NCI-H2081 (cell line): ENCODE results near the gene IMPA2.
"Not testable (repeated sequence)": the region's sequence is repeated elsewhere in the genome, so short reads cannot be mapped to it uniquely, and the experiment has no call there.

Source experiments
- DNase-seq, 2 experiments: peaks; one replicate each; lab custom pipeline; 2025; lab: John Stamatoyannopoulos, UW

The IMPA2 gene

DNA sequence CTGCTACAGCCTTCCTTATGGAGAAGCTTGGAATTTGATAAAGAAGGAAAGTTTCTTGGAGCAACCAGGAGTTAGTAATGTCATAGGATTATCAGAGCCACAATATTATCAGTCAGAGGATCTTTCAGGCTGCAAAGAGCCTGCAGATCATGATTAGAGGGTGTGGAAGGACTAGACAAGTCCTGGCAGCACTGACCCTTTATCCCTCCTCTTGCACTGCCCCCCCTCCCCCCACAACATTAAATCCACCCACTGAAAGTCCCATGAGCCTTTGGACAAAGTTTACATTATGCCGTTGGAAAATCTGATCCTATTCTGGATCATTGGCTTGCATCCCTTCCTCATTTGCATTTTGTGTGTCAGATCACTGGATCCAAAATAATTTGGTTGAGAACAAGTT lies 18.7 kb upstream of the IMPA2 start:
- no peak for DNase-seq

DNA sequence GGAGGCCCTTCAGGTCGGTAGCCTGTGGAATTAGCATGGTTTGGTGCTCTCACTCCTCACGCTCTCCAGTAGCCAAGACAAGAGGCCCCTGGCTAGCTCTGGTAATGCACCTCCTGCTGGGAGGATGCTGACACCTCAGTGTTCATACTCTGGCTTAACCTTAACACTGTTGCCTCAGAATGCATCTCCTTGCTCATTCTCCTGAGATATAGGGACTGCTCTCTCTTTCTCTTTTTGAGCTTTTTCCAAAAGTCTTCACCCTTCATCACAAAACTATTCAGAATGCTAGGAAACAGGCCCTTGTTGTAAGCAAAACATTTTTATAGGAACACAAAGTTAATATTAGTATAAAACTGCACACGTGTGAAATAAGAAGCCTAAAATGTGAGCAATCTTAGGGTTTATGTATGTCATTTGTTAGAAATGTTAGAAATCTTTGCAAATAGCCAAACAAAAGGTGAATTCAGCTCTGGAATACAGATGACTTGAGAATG lies 17.3 kb upstream of the IMPA2 start:
- no peak for DNase-seq

DNA sequence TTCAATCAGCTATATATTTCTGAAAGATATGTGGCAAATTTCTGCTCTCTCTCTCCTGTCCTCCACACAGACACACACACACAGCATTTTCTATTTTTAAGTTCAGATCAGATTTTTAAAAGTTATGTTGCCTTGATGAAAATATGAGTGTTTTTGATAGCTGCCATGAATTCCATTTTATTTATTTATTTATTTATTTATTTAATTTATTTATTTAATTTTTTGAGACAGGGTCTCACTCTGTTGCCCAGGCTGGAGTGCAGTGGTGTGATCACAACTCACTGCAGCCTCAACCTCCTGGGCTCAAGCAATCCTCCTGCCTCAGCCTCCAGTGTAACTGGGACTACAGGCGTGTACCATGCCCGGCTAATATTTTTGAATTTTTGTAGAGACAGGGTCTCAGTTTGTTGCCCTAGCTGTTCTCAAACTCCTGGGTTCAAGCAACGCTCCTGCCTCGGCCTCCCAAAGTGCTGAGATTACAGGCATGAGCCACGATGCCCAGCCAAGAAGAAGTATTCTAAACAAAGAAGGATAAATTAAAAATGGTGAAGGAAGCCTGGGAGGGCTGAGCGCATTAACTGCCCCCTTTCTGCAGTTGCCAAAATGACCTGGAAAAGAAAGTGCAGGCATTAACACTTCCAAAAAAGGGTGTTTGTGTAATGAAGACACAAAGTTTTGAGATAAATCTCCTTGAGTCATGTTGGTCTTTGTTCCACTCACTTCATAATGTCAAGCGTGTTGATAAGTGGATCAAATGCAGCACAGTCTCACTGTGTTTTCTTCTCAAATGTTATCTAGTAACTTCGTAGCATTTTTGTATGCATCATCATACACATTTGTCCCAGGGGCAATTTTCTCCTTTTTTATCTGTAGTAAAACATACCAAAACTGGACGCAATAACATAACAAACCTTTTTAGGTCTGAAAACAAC lies 11.1 kb upstream of the IMPA2 start:
- no peak for DNase-seq

DNA sequence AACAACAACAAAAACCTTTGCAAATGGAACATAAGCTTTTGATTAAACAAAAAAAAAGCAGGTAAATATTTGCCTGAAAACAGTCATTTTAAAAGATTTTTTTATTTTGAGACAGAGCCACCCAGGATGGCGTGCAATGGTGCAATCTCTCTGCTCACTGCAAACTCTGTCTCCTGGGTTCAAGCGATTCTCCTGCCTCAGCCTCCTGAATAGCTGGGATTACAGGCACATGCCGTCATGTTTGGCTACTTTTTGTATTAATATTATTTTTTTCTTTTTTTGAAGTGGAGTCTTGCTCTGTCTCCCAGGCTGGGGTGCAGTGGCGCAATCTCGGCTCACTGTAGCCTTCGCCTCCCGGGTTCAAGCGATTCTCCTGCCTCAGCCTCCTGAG lies 10.5 kb upstream of the IMPA2 start:
- not testable (repeated sequence) for DNase-seq

DNA sequence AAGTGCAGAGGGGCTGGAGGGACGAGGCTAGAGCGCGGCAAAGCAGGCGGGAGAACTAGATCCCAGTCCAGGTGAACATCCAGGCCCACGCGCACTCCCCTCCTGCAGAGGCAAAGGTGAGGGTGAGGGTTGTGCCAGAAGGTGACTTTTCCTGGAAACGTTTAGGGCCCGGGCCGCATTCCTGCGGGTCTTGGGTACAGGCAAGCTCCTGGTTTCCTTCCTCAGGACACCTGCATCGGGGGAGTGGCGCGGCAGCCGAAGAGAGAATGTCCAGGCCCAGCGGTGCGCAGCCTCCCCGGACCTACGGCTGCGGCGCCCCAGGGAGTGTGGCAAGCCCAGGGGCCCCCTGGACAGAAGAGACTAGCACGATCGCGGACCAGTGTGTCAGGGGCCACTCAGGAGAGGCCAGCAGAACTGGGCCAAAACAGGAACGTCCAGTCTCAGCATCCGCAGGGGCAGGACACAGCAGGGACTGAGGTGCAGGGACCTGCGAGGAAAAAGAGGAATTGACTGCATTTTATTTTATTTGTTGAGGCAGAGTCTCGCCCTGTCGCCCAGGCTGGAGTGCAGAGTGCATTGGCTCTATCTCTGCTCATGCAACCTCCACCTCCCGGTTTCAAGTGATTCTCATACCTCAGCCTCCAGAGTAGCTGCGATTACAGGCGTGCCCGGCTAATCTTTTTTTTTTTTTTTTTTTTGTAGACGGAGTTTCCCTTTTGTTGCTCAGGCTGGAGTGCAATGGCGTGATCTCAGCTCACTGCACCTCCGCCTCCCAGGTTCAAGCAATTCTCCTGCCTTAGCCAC lies 8.7 kb upstream of the IMPA2 start:
- no peak for DNase-seq

DNA sequence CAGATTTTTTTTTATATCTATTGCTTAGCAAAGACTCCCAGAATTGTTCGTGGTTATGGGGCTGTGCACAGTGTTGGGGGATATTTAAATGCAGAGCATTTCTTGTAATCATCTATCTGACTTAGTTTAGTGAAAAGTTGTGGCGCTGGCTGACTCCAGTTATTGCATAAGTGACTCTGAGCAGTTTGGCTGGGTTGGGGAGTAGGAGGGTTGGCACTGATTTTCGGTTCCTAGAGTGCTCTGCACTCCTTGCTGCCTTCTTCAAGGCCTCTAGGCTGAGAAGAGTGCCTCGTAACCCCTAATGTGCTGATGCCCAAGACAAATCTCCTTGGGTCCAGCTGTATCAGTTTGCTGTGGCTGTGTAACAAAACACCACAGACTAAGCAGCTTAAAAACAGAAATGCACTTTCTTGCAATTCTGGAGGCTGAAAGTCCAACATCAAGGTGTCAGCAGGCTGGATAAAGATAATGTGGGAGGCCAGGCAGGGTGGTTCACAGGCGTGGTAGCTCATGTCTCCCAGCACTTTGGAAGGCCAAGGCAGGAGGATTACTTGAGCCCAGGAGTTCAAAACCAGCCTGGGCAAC lies 6.5 kb upstream of the IMPA2 start:
- no peak for DNase-seq

DNA sequence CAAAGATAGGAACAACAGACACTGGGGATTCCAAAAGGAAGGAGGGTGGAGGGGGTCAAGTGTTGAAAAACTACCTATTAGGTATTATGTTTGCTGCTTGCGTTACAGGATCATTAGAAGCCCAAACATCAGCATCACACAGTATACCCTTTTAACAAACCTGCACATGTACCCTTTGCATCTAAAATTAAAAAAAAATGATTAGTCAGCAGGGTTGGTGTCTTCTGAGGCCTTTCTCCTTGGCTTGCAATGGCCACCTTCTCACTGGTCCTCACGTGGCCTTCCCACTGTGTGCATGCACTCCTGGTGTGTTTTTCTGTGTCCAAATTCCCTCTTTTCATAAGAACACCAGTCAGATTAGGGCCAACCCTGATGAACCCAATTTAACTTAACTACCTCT lies 5.6 kb upstream of the IMPA2 start:
- no peak for DNase-seq

DNA sequence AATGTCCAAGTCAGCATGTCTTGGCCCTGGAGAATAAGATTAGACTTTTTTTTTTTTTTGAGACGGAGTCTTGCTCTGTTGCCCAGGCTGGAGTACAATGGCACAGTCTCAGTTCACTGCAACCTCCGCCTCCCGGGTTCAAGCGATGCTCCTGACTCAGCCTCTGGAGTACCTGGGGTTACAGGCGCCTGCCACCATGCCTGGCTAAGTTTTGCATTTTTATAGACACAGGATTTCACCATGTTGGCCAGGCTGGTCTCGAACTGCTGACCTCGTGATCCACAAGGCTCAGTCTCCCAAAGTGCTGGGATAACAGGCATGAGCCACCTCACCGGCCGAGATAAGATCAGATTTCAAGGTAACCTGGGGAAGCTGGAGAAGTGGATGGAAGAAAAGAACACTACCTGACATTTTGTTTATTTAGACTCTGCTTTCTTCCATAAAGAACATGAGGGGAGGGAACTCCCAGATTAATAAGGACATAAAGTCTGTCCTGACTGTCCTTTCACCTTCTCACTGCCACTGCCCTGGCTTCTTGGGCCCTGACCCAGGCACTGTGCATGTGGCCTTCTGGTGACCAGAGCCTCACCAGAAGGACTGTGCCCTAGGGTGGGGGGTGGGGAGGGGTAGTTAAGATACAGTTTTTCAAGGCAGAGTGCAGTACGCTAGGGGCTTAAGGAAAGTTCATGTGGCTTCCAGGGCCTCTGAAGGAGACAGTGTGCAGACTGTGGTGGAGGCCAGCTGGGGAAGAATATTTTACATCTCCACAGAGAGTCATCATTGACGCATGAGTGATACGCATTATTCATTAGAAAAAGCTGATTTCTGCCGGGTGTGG lies 4.8 kb upstream of the IMPA2 start:
- no peak for DNase-seq

DNA sequence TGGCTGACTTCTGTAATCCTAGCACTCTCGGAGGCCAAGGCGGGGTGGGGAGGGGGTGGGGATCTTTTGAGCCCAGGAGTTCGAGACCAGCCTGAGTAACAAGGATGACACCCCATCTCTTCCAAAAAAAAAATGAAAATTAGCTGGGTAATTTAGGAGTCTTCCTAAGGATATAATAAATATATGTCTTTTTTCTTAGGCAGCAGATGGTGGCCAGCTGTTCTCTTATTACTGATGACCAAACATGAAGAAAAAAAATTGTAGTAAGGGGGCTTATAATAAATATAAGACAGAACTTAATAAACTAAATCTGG lies 4.2 kb upstream of the IMPA2 start:
- DNase-seq: no peak

DNA sequence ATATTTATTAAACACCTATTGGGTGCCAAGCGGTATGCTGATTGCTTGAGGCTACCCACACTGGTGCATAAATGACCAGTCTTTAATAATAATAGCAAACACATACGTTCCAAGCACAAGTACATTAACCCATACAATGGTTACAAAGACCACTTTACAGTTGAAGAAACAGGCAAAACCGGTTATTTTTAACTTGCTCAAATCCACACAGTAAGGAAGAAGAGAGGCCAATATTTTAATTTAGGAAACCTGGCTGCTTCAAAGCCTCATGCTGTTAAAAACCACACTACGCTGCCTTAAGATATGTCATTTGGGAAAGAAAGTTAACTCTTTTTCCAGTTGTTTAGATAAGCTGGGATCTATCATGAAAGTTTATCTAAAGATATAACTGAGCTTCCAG lies 2.4 kb upstream of the IMPA2 start:
- no peak for DNase-seq

DNA sequence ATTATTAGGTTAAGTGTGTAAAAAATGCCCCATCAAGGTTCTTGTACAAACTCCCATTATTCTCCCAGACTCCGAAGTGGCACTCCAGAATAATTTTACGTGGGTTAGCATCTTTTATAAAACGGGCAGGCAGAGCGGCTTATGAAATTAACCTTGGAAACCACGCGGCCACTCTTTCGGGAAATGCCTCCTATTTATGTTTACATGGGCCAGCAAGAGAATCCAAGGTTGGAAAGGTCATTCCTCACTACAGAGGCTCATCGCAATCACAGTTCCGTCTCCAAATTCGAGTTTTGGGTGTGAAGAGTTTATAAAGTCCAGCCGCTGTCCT lies 1.2 kb upstream of the IMPA2 start:
- no peak for DNase-seq

DNA sequence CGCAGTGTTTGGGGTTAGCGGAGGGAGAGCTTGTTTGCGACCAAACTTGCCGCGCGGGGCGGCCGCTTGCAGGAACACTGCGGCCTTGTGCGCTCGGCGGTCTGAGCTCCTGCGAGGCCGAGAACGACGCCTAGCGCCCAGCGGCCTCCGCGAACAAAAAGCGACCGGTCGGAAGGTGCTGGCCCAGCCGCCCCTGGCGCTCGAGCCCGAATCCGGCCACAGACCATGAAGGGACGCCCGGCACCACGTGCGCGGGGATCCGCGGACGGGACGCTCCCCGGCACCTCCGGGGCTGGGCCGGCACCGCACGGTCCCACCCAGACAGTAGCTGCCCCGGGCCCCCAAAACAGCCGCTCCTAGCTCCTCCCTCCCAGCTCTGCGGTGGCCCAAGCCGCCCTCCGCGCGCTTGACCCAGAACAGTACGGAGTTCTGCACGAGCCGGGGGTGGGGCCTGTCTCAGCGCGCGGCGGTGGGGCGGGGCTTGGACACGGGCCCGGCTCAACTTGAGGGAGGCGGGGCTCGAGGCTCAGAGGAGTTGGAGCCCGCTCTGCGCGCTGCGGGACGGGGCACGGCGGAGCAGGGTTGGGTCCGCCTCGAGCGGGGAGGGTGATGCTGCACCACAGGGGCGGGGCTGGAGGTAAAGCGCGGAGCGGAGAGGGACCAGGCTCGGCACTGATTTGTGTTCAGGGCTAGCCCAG lies 664 bp upstream of the IMPA2 start:
- no peak for DNase-seq

DNA sequence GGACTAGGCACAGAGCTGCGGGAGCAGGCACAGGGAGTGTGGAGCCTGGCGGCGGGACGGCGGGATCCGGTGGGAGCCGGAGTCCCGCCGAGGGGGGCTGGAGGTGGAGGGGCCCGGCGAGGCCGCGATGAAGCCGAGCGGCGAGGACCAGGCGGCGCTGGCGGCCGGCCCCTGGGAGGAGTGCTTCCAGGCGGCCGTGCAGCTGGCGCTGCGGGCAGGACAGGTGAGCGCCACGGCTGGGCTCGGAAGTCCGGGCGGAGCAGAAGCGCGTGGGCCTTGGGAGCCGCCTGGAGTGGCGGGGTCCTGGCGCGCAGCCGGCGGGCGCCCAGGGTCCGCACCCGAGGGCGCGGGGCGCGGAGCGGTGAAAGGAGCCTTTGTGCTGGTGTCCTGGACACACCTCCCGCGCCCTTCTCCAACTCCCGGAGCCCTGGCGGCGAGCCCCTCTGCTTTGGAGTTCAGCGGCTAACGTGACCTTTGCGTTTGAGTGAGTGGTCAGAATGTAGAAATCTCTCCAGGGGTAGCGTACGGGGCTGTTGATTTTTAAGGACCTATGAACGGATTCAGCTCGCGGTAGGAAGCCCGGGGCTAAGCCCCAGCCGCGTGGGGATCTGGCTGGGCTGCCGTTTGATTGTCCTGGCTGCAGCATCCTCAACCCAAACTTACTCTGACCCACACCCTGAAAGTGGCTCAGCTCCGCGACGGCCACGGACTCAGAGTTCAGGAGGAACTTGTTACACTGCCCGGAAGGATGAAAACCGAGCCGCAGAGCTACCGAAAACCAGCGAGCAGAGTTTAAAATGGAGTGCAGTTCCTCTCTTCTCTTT lies 448 bp downstream of the IMPA2 start:
- DNase-seq: peak in 1 of 2 experiments; percentile 58

DNA sequence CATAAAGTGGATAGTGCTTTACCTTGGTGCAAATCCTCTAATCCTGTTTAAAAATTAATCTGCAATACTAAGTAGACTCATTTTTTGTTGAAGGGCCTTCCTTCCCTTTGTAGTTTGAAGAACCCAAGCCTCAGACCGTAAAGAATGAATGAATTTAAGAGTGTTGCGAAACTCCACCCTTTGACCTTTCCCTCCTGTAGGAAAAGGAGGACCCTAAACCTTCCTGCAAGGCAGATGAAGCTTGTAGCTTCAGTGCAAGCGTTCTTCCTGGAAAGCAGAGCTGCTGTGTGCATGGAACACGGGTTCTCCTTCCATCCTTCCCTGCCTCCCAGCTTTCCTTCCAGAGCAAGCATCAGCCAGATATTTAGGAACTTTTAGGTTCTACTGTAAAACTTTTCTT lies 1.7 kb downstream of the IMPA2 start:
- no peak for DNase-seq

DNA sequence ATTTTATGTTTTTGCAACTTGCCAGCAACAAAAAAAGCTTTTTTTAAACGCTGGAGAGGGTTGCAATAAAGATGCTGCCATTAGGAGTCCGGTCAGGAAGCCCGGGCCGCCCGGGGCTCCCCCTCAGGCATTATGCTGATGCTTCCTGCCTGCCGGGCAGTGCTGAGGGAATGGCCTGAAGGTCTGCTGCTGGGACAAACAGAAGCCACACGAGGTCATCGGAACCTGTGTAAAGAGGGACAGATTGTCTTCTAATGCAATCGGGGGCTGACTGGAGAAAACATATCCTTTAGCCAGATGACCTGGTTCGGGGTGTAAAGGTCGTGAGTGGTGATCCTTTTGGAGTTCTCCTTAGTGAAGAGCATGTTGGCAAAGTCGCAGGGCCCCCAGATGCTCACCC lies 2.3 kb downstream of the IMPA2 start:
- no peak for DNase-seq

DNA sequence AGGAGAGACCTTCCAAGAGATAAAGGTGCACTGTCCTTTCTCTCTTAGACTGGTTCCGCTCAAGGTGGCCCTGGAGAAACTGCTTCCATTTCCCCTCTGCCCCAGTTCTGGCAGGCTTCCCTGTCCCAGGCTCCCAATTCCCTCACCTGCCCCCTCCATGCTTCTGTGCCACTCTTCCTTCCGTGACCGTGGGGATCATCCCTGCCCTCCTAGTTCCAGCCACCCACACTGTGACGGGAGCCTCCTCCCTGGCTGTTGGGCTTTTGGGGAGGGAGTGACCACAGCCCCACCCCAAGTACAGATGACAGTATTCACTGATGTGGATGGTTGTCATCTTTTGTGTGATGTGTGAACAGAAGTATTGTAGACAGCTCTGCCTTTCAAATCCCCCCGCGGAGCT lies 2.8 kb downstream of the IMPA2 start:
- no peak for DNase-seq

DNA sequence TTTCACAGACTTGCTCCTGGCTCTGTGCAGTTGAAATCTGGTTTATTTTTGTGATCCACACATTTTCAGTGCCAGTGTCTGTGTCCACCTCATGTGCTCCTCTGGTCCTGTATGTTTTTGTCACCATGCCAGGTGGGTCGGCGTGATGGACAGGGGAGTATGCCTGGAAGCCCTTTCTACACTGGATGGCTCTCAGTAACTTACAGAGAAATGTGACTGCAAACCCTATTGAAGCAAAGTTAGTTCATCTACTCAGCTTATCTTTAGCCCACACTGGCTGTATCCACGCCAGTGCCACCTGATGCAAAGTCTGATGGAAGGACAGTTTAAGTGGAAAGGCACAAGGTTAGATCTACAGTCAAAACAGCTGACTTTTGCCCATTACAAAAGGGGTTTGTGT lies 4.3 kb downstream of the IMPA2 start:
- DNase-seq: no peak

DNA sequence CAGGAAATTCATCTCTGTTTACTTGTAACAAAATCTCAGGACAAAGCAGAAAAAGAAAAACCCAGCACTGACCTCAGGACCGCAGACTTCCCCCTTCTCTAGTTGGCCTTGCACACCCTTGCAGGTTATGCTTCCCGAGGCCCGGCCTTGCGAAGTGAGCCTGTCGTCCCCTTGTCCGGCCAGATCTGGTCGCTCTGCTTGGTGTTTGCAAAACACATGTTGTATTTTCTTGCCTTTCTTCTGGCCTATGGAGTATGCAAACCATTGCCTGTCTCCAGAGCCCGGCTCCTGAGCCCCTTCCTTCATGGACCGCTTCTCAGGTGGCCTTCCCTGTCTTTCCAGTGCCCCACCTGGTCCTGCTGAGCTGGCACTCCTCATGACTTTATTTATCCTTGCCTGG lies 4.8 kb downstream of the IMPA2 start:
- DNase-seq: no peak

DNA sequence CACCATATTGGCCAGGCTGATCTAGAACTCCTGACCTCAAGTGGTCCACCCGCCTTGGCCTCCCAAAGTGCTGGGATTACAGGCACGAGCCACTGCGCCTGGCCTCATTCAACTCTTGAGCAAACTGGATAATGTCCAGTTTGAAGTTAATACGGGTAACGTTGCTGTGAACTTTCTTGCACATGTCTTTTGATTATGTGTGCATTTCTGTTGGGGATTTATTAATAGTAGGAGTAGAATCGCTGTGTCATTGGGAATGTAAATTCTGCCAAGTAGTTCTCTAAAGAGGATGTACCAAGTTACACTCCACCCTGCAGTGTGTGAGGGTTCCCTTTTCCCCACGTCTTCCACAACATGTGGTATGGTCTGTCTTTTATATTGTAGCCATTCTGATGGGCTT lies 6.2 kb downstream of the IMPA2 start:
- no peak for DNase-seq

DNA sequence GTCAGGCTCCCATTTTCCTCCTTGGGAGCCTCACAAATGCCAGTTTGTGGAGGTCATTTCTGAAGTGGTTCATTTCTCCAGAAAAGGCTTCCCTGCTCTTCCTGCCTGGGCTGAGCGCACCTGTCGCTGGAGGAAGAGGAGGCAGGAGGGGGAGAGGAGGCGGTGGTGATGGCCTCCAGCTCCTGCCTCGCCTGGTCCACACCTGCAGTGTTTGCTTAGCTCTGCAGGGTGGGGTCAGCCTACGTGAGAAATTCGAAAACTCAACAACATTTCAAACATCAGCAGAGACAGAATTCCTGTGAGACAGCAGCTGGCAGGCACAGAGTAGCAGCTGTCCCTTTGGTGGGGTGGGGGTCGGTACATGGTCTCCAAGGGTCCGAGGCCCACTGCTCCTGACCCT lies 7.9 kb downstream of the IMPA2 start:
- no peak for DNase-seq

DNA sequence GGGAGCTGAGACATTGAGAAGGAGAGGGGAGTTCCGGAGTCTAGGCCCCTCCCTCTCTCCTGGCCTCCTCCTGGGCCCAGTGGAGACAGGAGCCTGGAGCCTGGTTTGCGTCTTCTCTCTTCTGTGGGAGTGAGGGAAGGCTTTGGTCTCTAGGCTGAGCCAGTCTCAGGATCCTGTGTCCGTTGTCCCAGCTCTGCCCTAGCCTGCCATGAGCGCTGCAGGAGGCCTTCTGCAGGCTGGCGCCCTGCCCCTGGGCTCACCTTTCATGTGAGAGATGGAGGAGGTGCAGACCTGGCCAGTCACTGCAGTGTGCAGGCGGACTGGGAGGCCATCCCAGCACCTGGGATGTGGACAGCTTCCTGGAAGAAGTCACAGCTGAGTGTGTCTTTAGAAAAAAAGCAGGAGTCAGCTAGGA lies 8.7 kb downstream of the IMPA2 start:
- DNase-seq: no peak
